ENCODE data around the gene GMPR2. TPM values are rescaled to one million over a fixed set of nuclear protein-coding genes. Genes with fewer than 3 reads are reported as not detected.

Gene GMPR2
- total and polyA plus RNA-seq, 2 of the 13 experiments (the other 11 are each of a cell fraction or from before 2014, with no cell fraction given) = 210 to 273 TPM

GRCh38 chr14:24187539-24187915, 45.2 kb upstream of the GMPR2 start (continued):
- no peak for TF ChIP-seq DMAP1 (CRISPR knock-in tag; IDR thresholded peaks at IDR 0.05)
- no peak for TF ChIP-seq HCFC1 (IDR thresholded peaks at IDR 0.05; ENCODE audit: low read depth, low read length)
- TF ChIP-seq HOXD1 (CRISPR knock-in tag; IDR thresholded peaks at IDR 0.05) = no peak
- TF ChIP-seq BRD4 (CRISPR knock-in tag; IDR thresholded peaks at IDR 0.05) = peak; percentile 6; the same call in 1 of the 2 replicates
- TF ChIP-seq ZBTB25 (CRISPR knock-in tag; IDR thresholded peaks at IDR 0.05) = no peak
- no peak for TF ChIP-seq HIC2 (CRISPR knock-in tag; IDR thresholded peaks at IDR 0.05; ENCODE audit: low read depth)
- TF ChIP-seq RAD51 (IDR thresholded peaks at IDR 0.05; ENCODE audit: borderline replicate concordance) = no peak
- no peak for TF ChIP-seq CSRNP2 (CRISPR knock-in tag; conservative IDR thresholded peaks at IDR 0.05; ENCODE audit: low read depth)
- TF ChIP-seq ATAD3A (CRISPR knock-in tag; IDR thresholded peaks at IDR 0.05) = peak; percentile 48; the same call in 1 of the 2 replicates
- TF ChIP-seq CSRNP1 (CRISPR knock-in tag; IDR thresholded peaks at IDR 0.05) = no peak
